GM12872 (cell line): ENCODE results near the gene KTI12.

ENCODE experiments used
- CTCF ChIP-seq: IDR thresholded peaks from 3 replicates; pipeline ENCODE4 v1.5.1; 2011; ENCODE audit warnings: low read depth, mild to moderate bottlenecking, low read length, moderate library complexity; ENCODE audit not compliant: insufficient read depth

Gene KTI12

GRCh38 chr1:52003877-52004276 lies 29.7 kb downstream of the KTI12 start:
- no peak for TF ChIP-seq CTCF

GRCh38 chr1:52002038-52002917 lies 31.3 kb downstream of the KTI12 start:
- TF ChIP-seq CTCF, result peak; percentile 88

- no peak for TF ChIP-seq CTCF
Measured at GRCh38 chr1:51998701-51999100, 34.9 kb downstream of the KTI12 start.

GRCh38 chr1:51997974-51998382 lies 35.6 kb downstream of the KTI12 start:
- no peak for TF ChIP-seq CTCF

GRCh38 chr1:51990478-51990965 lies 43.1 kb downstream of the KTI12 start, which contains the start of gene RAB3B:
Gene RAB3B, minus strand, starts transcription at chr1:51990700. Its CDS starts 13,583 bp downstream, at chr1:51977117.
- TF ChIP-seq CTCF, result no peak

GRCh38 chr1:51989582-51990477 lies 43.8 kb downstream of the KTI12 start:
- TF ChIP-seq CTCF, result no peak

- TF ChIP-seq CTCF, result no peak
Measured at GRCh38 chr1:51988254-51988653, 45.4 kb downstream of the KTI12 start.
